Body of pancreas (tissue), 4 donors: ENCODE measurements around the gene GLIPR1.

Experiments
- POLR2A ChIP-seq, 3 donors: fragments of 450-650 bp; IDR thresholded peaks; one replicate each; pipeline ENCODE4 v1.6.1; 2016; ENCODE audit warnings: antibody characterized with exemption in 3 of 3, mild to moderate bottlenecking in 2 of 3
- TF ChIP-seq, protein P1 (sequence below), 7 experiments: fragments of 450-650 bp in 4 of 7; fragments of 200-600 bp in 3 of 7; sonication (generic) in 3 of 7; IDR thresholded peaks; one replicate each; pipeline ENCODE4 v1.5.1; 2016 to 2019; ENCODE audit warnings: antibody characterized with exemption in 7 of 7

DNA sequence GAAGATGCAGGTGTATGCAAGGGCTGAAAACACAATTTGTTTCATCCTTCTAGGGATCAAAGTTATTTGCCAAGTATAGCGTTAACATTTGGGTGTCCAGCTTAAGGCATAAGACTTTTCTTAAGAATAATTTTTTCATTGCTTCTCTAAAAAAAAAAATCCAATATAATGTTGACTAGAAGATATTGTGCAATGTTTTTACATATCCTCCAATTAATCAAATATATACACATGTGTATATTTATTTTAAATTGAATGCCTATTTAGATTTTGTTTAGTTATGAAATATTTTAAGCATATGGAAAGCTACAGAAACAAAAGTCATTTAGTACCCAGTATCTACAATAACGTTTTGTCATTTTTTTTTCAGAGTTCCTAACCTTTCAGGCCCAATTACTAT lies 59.3 kb downstream of the GLIPR1 start:
- TF ChIP-seq POLR2A (IDR thresholded peaks at IDR 0.05), result no peak
- TF ChIP-seq, protein P1, sequence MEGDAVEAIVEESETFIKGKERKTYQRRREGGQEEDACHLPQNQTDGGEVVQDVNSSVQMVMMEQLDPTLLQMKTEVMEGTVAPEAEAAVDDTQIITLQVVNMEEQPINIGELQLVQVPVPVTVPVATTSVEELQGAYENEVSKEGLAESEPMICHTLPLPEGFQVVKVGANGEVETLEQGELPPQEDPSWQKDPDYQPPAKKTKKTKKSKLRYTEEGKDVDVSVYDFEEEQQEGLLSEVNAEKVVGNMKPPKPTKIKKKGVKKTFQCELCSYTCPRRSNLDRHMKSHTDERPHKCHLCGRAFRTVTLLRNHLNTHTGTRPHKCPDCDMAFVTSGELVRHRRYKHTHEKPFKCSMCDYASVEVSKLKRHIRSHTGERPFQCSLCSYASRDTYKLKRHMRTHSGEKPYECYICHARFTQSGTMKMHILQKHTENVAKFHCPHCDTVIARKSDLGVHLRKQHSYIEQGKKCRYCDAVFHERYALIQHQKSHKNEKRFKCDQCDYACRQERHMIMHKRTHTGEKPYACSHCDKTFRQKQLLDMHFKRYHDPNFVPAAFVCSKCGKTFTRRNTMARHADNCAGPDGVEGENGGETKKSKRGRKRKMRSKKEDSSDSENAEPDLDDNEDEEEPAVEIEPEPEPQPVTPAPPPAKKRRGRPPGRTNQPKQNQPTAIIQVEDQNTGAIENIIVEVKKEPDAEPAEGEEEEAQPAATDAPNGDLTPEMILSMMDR (IDR thresholded peaks at IDR 0.05), result no peak
